NCI-H2196 (cell line): ENCODE results near the gene FILIP1L.

Experiments
- DNase-seq: peaks from one replicate; lab custom pipeline; 2025; ENCODE audit not compliant: unreplicated experiment; lab: John Stamatoyannopoulos, UW

Gene FILIP1L

GRCh38 chr3:99900248-99900647, 214.1 kb downstream of the FILIP1L start:
- DNase-seq = no peak

- no peak for DNase-seq
Observed at GRCh38 chr3:99899603-99900002, 214.7 kb downstream of the FILIP1L start.

- peak; percentile 9 for DNase-seq
Observed at GRCh38 chr3:99896482-99896881, 217.8 kb downstream of the FILIP1L start.

GRCh38 chr3:99895703-99896441, 218.4 kb downstream of the FILIP1L start:
- no peak for DNase-seq

GRCh38 chr3:99895131-99895696, 219.1 kb downstream of the FILIP1L start:
- no peak for DNase-seq

GRCh38 chr3:99892332-99892731, 222.0 kb downstream of the FILIP1L start:
- DNase-seq = no peak

GRCh38 chr3:99891610-99892285, 222.6 kb downstream of the FILIP1L start:
- no peak for DNase-seq

- no peak for DNase-seq
Observed at GRCh38 chr3:99885851-99886250, 228.4 kb downstream of the FILIP1L start.

GRCh38 chr3:99885085-99885484, 229.2 kb downstream of the FILIP1L start:
- DNase-seq = no peak

GRCh38 chr3:99884484-99884883, 229.8 kb downstream of the FILIP1L start:
- DNase-seq = no peak

- no peak for DNase-seq
Observed at GRCh38 chr3:99883693-99884092, 230.6 kb downstream of the FILIP1L start.

- DNase-seq = no peak
Observed at GRCh38 chr3:99883138-99883461, 231.2 kb downstream of the FILIP1L start.

- DNase-seq = no peak
Observed at GRCh38 chr3:99882436-99883137, 231.7 kb downstream of the FILIP1L start.

- no peak for DNase-seq
Observed at GRCh38 chr3:99881121-99881524, 233.2 kb downstream of the FILIP1L start.

GRCh38 chr3:99879275-99879674, 235.0 kb downstream of the FILIP1L start:
- DNase-seq = no peak

GRCh38 chr3:99878005-99878404, 236.3 kb downstream of the FILIP1L start:
- DNase-seq = no peak

GRCh38 chr3:99877031-99877579, 237.2 kb downstream of the FILIP1L start:
- no peak for DNase-seq

- no peak for DNase-seq
Observed at GRCh38 chr3:99875929-99876841, 238.1 kb downstream of the FILIP1L start.

- no peak for DNase-seq
Observed at GRCh38 chr3:99875581-99875928, 238.7 kb downstream of the FILIP1L start.

- DNase-seq = no peak
Observed at GRCh38 chr3:99874237-99875002, 239.9 kb downstream of the FILIP1L start.
